SU-DHL-6 (cell line): ENCODE data around the gene DOK6.

ENCODE experiments used
- EZH2phosphoT487 ChIP-seq: fragments of 200-600 bp; sonication (generic), shearing (Covaris generic); conservative IDR thresholded peaks from 2 replicates; pipeline ENCODE4 v1.6.1; 2018; ENCODE audit warnings: mild to moderate bottlenecking, antibody characterized with exemption, low read length, moderate library complexity, mixed read lengths
- TF ChIP-seq, protein P1 (sequence below): fragments of 200-600 bp; sonication (generic); IDR thresholded peaks from one replicate; pipeline ENCODE4 v1.5.1; 2017; ENCODE audit warnings: antibody characterized with exemption, mild to moderate bottlenecking, low read length, moderate library complexity; ENCODE audit not compliant: insufficient read depth, poor library complexity, severe bottlenecking

DNA sequence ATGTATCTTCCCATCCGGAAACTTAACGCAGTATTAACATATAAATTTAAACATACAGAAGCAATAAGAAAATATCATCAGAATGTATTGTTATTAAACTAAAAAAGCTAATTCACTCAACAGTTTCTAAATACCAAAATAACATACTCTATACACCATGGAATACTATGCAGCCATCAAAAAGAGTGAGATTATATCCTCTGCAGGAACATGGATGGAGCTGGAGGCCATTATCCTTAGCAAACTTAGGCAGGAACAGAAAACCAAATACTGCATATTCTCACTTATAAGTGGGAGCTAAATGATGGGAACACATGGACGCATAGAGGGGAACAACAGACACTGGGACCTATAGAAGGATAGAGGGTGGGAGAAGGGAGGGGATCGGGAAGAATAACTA is 419.9 kb downstream of the DOK6 start:
- TF ChIP-seq, protein P1, sequence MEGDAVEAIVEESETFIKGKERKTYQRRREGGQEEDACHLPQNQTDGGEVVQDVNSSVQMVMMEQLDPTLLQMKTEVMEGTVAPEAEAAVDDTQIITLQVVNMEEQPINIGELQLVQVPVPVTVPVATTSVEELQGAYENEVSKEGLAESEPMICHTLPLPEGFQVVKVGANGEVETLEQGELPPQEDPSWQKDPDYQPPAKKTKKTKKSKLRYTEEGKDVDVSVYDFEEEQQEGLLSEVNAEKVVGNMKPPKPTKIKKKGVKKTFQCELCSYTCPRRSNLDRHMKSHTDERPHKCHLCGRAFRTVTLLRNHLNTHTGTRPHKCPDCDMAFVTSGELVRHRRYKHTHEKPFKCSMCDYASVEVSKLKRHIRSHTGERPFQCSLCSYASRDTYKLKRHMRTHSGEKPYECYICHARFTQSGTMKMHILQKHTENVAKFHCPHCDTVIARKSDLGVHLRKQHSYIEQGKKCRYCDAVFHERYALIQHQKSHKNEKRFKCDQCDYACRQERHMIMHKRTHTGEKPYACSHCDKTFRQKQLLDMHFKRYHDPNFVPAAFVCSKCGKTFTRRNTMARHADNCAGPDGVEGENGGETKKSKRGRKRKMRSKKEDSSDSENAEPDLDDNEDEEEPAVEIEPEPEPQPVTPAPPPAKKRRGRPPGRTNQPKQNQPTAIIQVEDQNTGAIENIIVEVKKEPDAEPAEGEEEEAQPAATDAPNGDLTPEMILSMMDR, result no peak
- no peak for TF ChIP-seq EZH2phosphoT487
